ENCODE results near the gene GTF2A1L.
"Not testable (repeated sequence)": the region's sequence is repeated elsewhere in the genome, so short reads cannot be mapped to it uniquely, and the experiment has no call there.

Gene GTF2A1L

DNA sequence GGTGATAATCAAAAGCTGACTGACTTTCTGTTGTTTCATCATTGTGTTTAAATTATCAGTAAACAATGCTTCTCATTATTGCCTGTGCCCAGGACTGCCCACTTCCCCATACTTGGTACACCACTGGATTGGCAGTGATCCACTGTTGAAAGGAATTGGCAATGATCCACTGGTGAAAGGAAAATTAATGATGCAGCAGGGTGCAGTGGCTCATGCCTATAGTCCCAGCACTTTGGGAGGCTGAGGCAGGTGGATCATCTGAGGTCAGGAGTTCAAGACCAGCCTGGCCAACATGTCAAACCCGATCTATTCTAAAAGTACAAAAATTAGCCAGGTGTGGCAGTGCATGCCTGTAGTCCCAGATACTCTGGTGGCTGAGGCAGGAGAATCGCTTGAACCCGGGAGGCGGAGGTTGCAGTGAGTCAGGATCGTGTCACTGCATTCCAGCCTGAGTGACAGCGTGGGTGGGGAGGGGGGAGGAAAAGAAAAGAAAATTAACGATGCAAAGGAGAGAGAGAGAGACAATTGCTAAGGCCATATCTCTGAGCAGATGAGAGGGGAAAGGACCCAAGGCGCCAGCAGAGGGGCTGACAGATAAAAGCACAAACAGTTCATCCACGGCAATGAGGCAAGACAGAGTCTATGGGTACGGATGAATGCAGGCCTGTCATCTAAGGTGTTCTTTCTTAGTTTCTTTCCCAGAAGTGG lies 10.2 kb upstream of the GTF2A1L start:
- no peak for DNase-seq (ENCODE audit: insufficient read length, low spot score)
- FAIRE-seq: no peak

DNA sequence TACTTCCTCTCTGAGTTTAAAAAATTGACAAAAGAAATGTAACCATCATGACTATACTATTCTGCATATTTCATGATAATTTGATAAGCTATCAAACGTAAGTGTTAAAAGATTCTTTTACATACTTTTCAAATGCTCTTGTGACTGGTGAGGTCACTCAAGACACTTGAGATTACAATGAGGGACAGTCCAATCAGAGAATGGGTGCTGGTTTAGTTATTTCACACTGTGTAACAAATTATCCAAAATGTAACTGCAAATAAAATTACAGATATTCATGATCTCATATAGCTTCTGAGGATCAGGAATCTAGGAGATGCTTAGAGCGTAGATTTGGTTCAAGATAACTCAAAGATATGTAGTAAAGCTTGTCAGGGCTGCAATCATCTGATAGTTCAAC lies 4.4 kb upstream of the GTF2A1L start:
- no peak for FAIRE-seq
- DNase-seq (ENCODE audit: insufficient read length, low spot score): no peak

DNA sequence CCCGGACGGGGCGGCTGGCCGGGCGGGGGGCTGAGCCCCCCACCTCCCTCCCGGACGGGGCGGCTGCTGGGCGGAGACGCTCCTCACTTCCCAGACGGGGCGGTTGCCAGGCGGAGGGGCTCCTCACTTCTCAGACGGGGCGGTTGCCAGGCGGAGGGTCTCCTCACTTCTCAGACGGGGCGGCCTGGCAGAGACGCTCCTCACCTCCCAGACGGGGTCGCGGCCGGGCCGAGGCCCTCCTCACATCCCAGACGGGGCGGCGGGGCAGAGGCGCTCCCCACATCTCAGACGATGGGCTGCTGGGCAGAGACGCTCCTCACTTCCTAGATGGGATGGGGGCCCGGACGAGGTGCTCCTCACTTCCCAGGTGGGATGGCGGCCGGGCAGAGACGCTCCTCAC lies 3.1 kb upstream of the GTF2A1L start:
- FAIRE-seq; DNase-seq (ENCODE audit: insufficient read length, low spot score): not testable (repeated sequence)

DNA sequence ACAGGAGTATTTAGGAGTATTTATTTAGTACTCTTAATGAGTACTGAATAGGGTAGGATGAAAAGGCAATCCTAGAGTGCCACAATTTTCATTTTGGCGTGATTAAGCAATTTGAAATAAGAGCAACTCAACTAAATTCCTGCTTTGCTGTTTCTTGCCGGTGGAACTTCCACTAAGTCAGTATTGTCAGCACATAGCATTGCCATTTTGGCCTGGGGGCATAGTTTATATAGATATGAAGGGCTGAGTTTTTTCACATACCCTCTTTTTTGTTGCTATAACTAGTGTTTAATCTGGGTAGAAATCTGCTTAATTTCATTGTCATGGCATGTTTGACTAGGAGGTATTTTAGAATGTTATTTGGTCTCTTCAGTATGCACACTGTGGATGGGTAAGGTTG lies 1.9 kb downstream of the GTF2A1L start:
- no peak for DNase-seq (ENCODE audit: insufficient read length, low spot score)
- no peak for FAIRE-seq

DNA sequence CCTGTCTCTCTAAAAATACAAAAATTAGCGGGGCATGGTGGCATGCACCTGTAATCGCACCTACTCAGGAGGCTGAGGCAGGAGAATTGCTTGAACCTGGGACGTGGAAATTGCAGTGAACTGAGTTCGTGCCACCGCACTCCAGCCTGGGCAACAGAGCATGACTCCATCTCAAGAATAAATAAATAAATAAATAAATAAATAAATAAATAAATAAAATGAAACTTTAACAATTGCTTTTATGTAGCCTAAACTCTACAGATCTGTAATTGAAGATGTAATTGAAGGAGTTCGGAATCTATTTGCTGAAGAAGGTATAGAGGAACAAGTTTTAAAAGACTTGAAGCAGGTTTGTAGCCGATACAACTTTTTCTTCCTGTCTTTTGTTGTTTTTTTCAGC lies 2.9 kb downstream of the GTF2A1L start:
- DNase-seq (ENCODE audit: insufficient read length, low spot score) (no peak), FAIRE-seq (no peak)

DNA sequence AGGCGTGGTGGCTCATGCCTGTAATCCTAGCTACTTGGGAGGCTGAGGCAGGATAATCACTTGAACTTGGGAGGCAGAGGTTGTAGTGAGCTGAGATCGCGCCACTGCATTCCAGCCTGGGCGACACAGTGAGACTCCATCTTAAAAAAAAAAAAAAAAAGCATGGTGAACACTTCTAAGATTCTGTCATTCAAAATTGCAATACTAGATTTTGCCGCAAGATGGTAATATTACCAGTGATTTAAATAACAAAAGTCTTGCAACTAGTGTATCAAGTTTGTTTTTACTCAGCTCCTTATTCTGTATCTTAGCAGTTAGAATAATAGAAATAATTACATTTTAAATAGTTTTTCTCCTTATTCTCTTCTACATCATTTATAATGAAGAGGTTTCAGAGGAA lies 5.0 kb downstream of the GTF2A1L start:
- not testable (repeated sequence) for FAIRE-seq; DNase-seq (ENCODE audit: insufficient read length, low spot score)

DNA sequence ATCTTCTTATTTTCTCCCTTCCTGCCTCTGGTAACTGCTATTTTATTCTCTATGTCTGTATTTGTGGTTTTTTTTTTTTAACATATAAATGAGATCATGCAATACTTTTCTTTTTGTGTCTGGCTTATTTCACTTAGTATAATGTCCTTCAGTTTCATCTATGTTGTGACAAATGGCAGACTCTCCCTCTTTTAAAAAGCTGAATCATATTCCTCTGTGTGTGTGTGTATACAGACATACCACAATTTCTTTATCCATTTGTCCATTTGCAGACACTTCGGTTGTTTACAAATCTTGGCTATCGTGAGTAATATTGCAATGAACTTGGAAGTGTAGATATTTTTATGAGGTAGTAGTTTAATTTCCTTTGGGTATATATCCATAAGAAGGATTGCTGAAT lies 7.0 kb downstream of the GTF2A1L start:
- DNase-seq (ENCODE audit: insufficient read length, low spot score) (no peak), FAIRE-seq (no peak)

DNA sequence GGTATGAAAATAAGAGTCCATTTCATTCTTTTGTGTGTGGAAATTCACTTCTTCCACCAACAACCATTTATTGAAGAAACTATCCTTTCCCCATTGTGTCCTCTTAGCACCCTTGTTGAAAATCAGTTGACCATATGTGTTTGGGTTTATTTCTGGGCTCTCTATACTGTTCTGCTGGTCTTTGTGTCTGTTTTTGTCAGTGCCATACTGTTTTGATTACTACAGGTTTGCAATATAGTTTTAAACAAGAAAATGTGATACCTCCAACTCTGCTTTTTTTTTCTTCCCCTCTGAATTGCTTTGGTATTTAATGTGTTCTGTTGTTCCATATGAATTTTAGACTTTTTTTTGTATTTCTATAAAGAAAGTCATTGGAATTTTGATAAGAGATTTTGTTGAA lies 8.4 kb downstream of the GTF2A1L start:
- FAIRE-seq: no peak
- DNase-seq (ENCODE audit: insufficient read length, low spot score): no peak

DNA sequence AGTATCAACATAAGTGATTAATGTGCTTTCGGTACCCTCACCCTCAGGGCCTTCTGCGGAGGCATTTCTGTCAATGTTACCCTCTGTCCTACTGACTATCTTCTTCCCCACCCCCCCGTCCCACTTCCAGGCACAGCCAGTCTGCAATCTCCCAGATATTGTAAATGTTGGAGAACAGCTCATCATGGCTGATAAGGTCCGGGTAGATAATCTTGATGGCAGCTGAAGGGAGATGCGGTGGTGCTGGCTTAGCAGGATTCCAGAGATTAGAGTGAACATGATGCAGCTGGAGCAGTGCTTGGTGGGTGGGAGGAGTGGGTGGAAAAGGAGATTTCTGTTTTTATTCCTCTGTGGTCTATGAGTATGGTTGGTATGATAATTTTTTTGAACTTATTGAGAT lies 15.5 kb downstream of the GTF2A1L start:
- FAIRE-seq (no peak), DNase-seq (ENCODE audit: insufficient read length, low spot score) (no peak)

DNA sequence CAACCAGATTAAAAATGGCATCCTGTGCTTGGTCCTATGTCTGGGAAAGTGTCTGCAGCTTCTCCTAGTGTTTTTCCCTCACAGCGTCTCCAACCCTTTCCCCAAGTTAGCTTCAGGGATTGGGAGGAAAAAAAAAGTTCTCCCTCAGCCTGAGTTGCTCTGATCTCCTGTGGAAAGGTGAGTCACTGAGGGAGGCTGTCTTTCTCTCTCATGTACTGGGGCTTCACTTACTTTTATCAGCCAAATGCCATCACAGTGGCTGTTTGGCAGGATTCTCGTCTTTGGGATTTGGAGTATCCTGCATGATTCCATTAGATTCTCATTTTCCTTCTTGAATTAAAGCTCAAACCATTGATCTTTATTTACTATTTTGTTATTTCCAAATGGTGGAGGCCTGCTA lies 18.1 kb downstream of the GTF2A1L start:
- FAIRE-seq (no peak), DNase-seq (ENCODE audit: insufficient read length, low spot score) (no peak)

DNA sequence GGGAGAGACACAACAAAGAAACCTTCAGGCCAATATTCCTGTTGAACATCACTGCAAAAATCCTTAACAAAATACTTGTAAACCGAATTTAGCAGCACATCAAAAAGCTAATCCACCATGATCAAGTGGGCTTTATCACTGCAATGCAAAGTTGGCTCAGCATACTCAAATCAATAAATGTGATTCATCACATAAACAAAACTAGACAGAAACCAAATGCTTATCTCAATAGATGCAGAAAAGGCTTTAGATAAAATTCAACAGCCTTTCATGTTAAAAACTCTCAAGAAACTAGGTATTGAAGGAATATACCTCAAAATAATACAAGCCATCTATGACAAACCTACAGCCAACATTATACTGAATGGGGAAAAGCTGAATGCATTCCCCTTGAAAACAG lies 20.6 kb downstream of the GTF2A1L start:
- DNase-seq (ENCODE audit: insufficient read length, low spot score) (no peak), FAIRE-seq (no peak)

DNA sequence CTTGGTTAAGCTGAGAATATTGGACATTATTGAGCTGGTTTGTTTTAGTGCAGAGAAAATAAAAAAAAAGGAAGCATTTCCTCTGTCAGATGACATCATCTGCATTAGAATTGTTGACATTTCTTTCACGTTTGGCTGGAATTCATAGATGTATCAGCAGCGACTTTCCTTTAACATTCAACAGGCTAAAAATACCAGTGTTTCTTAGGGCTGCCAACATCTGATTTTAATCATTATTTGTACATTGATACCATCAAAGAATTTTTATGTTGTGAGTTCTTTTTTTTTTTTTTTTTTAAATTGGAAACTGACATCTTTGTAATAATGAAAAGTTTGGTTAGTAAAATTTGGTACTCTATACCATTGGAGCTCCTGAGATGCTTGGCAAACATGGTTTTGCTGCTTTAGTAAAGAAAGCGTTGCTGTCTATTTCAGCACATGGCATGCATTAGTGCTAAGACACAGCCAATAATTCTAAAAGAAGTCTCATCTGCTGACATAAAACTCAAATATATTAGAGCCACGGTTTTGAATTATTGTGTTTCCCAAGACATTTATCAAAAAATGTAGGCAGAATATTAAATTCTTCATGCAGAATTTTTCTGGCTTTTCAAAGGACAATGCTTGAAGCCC lies 33.6 kb downstream of the GTF2A1L start:
- FAIRE-seq: no peak
- DNase-seq (ENCODE audit: insufficient read length, low spot score): no peak

DNA sequence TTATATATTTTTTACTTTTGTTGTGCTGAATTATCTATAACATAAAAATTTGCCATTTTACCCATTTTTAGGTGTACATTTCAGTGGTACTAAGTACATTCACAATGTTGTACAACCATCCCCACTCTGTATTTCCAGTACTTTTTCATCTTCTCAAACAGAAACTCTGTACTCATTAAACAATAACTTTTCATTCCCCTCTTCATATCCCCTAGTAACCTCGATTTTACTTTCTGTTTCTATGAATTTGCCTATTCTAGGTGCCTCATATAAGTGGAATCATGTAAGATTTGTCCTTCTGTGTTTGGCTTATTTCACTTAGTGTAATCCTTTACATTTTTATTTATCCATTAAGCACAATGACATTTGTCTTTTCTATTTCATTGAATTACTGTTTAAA lies 51.3 kb downstream of the GTF2A1L start:
- DNase-seq (ENCODE audit: insufficient read length, low spot score) (no peak), FAIRE-seq (peak; percentile 71)

DNA sequence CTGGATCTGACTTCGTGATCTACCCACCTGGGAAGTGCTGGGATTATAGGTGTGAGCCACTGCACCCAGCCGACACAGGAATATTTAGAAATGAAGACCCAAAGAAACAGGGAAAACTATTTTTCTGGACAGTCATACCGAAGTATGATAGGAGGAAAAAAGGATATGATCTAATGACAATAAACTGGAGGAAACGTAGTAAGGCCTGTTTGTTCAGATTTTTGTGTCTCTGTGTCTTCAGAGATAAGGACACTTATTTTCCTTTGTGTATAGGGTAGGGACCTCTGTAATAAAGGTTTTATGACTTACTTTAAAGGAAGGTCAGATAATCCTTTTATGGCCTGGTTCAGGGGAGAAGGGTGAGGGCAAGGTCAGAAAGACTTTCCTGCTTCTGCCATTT lies 55.9 kb downstream of the GTF2A1L start:
- FAIRE-seq: no peak
- no peak for DNase-seq (ENCODE audit: insufficient read length, low spot score)

DNA sequence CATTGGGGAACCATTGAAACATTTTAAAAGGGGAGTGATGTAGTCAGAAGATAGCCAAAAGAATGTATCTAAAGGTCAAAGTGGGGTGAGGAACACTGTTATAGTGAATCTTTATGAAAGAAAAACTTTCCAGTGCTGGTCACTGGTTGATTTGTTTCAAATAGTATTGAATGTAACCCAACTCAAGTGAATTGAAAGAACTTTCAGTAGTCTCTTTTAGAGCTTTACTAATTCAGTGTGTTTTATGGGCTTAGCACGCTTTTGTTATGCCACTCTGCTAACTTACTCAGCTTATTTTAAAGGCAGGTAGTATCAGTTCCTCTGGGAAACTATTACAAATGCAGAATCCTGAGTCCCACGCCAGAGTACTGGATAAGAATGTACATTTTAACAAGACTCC lies 57.3 kb downstream of the GTF2A1L start:
- DNase-seq (ENCODE audit: insufficient read length, low spot score) (no peak), FAIRE-seq (no peak)

DNA sequence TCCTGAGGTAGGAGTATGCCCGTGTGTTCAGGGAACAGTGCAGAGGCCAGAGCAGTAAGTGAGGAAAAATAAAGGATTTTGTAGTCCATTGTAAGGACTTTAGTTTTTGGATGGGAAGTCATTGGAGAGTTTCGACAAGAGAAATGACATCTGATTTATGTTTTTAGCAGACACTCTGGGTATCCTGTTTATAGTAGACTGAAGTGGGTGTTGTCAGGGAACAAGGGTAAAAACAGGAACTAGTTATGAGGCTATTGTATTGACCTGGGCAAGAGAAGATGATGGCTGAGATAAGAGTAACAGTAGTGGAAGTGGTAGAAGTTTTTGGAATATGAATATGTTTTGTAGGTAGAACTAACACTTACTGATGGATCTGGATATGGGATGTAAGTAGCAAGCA lies 59.8 kb downstream of the GTF2A1L start:
- no peak for FAIRE-seq
- no peak for DNase-seq (ENCODE audit: insufficient read length, low spot score)

DNA sequence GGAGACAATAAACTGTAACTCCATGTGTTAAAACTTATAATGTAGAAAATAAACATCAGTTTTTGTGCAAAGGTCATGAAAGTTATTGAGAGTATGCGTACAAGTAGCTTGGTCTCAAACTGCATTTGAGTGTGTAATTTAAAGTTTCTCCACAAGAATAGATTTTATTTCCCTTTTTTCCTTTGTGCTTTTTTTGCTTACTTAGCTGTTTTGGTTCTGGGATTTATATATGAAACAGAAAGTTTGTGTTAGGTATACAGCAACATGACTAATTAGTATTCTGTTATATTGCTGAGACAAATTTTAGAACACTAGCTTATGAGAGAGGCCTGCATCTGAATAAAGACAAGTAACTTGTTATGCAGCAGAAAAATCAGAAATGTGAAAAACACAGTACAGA lies 67.5 kb downstream of the GTF2A1L start:
- no peak for FAIRE-seq
- DNase-seq (ENCODE audit: insufficient read length, low spot score): no peak

DNA sequence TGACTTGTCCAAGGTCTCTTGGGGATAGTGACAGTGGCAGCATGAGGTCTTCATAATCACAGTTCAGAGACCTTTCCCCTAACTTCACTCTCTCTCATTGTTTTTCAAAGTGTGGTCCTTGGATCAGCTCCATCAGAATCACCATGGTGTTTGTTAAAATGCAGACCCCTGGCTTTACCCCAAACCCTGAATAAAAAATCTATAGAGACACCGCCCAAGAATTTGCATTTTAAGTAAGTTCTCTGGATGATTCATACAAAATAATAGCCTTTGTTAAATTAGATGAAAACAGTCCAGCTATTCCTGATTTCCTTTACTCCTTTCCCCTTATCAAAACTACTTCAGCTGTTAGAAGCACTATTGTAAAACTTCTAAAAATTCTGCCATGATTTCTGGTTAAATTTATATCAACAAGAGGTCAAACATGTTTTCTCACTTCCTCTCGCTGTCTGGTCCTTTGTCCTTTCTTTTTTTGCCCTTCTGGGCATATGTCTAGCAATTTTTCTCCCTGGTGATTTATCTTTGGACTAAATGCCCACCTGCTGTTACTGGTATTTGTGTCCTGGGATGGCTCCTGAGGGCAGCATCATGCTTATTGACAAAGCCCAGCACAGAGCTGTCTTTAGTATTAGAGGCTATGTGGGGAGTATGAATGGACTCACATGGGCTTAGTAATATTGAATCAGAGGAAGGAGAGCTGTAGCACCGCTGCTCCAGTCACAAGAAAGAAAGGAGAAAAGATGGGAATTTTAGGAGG lies 74.5 kb downstream of the GTF2A1L start:
- FAIRE-seq: no peak
- DNase-seq (ENCODE audit: insufficient read length, low spot score): no peak

DNA sequence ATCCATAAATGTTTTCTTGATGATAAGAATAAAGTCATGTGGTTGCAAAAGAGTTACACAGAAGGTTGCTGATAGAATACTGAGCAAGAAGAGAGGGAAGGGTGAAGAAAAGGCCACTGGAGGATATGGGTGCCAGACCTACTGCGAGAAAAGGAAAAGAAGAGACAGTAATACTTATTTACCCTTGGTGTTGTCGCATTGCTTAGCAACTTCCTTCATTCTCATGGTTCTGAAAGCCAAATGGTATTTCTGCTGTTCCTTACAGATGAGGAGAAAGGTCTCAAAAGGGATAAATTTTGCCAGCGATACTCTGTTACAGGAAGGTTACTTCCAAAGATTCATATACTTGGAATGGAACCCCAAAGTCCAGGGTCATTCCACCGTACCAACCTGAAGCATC lies 75.4 kb downstream of the GTF2A1L start:
- FAIRE-seq (no peak), DNase-seq (ENCODE audit: insufficient read length, low spot score) (no peak)

DNA sequence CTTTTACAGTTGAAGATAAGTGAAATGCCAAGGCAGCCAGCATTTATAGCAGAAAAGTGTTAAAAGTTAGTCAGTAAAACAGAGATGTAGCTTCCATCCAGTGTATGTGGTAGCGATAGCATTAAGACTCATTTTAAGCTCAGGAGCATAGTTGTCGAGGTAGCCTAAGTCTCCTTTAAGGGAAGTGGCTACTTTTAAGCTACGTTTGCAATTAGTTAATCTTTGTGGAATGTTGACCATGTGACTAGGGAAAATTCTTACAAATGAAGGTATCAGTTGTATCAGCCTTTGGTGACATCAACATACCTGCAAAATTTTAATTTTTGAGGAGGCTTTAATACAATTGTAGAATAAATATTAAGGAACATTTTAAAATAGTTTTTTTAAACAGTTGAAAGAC lies 76.0 kb downstream of the GTF2A1L start:
- FAIRE-seq (no peak), DNase-seq (ENCODE audit: insufficient read length, low spot score) (no peak)

DNA sequence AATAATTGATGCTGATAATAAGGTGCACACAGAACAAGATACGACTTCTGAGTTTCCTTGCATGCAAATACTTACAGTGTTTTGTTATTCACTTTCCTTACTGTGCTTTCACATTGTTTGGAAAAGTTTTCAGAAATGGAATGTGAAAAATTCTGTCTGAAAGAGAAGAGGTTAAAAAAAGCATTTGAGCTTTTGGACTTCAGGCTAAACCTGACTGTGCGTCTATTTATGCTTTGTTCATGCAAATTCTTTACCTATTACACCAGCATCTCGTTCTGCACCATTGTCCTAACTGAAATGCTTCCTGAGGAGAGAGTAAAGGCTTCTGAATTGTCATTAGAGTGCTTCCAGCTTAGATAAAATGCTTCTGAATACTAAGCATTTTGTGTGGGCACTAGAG lies 76.5 kb downstream of the GTF2A1L start:
- FAIRE-seq (no peak), DNase-seq (ENCODE audit: insufficient read length, low spot score) (no peak)

DNA sequence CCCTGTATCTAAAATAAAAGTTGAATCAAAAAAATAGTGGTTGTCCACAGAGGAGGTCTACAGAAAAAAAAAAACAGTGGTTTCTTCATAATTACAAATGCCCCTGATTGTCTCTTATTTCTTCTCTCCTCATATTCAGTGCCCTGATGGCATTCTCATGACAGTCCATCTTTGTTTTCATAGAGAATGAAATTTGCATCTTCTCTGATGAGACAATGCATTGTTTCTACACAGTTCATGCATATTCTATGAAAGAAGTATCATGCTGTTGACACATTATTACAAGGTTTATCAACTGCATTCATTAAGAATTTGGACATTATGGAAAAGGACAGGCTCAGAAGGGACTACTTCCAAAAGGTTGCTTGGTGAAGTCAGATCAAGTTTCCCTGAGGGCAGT lies 78.3 kb downstream of the GTF2A1L start:
- no peak for FAIRE-seq

More for the DNA sequence above, 78.3 kb downstream of the GTF2A1L start:
- DNase-seq (ENCODE audit: insufficient read length, low spot score): no peak

All from GM19239 (cell line).